HG03108 (cell line): ENCODE results near the gene GNA15.
"Not testable (repeated sequence)": the region's sequence is repeated elsewhere in the genome, so short reads cannot be mapped to it uniquely, and the experiment has no call there.

Source experiments
- ATAC-seq: cut with Tn5 transposase; IDR thresholded peaks from one replicate; pipeline ENCODE4 v1.9.1; 2021; ENCODE audit warnings: moderate library complexity; ENCODE audit not compliant: unreplicated experiment

The GNA15 gene

GRCh38 chr19:3189702-3190469 is 54.1 kb downstream of the GNA15 start:
- ATAC-seq = no peak

DNA sequence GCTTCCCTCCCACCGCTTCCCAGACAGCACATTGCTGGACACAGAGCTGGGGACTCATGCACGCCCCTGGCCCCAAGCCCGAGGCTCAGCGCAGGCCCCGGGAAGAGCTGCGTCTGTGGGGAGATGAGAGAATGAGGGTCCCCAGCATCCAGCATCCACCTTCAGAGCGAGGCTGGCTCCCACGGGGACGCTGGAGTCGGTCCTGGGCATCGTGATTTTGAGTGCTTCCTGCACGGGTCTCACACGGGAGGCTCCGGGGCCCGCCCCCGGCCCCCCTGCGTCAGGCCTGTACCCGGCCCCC is 54.6 kb downstream of the GNA15 start:
- ATAC-seq = no peak

- ATAC-seq = no peak
Measured at GRCh38 chr19:3190921-3191805, 55.3 kb downstream of the GNA15 start.

DNA sequence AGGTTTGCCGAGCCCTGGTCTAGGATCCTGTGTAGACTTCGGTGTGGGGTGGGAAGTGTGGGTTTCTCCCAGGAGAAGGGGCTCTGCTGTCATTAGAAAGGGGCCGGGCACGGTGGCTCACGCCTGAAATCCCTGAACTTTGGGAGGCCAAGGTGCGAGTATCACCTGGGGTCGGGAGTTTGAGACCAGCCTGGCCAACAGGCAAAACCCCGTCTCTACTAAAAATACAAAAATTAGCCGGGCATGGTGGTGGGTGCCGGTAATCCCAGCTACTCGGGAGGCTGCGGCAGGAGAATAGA is 55.9 kb downstream of the GNA15 start:
- ATAC-seq = not testable (repeated sequence)

- ATAC-seq = no peak
Measured at GRCh38 chr19:3192228-3192635, 56.4 kb downstream of the GNA15 start.

- ATAC-seq = no peak
Measured at GRCh38 chr19:3192684-3193083, 56.9 kb downstream of the GNA15 start.

DNA sequence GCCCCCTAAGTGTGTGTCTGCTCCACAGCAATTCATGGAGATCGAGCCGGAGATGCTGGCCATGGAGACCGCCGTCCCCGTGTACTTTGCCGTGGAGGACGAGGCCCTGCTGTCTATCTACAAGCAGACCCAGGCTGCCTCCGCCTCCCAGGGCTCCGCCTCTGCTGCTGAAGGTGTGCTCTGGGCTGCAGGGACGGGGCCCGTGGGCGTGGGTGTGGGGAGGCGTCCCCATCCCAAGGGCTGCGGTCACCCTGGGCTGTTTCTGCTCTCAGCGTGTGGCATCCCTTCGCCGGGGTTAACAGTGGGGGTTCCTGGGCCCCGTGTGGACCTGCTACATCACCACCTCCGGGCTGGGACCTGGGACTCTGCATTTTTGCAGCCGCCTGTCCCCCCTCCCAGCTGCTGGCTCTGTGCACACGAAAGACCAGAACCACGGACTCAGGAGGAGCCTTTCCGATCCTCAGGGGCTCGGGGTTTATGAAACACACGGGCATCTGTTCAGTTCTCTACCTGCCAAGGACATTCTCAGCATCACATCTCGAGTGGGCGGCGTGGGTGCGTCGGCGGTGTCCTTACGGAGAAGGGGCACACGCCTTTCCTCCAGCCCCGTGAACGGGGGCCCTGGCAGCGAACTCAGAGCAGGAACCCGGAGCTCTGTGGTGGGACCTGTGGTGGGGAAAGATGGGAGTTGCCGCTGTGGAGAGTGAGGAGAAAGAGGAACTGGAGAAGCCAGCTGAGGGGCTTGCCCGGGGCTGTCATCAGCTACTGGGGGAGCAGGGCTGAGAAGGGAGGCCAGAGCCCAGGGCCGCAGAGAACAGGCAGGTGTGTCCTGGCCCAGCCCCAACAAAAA is 57.6 kb downstream of the GNA15 start:
- no peak for ATAC-seq

GRCh38 chr19:3194106-3195087 is 58.6 kb downstream of the GNA15 start:
- ATAC-seq = no peak

- no peak for ATAC-seq
Measured at GRCh38 chr19:3196064-3196932, 60.5 kb downstream of the GNA15 start.

DNA sequence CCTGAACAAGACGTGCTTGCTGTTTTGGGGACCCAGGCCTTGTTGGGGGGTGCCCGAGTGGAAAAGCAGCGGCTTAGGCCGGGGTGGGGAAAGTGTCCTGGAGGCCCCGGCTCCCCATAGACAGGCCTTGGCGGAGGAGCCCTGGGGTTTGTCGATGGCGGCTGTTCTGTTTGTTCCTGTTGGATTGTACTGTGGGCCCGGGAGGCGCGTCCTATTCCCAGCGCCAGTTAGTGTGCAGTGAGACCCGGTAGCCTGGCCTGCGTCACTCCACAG is 61.0 kb downstream of the GNA15 start:
- no peak for ATAC-seq

- ATAC-seq = no peak
Measured at GRCh38 chr19:3198901-3199700, 63.3 kb downstream of the GNA15 start.

DNA sequence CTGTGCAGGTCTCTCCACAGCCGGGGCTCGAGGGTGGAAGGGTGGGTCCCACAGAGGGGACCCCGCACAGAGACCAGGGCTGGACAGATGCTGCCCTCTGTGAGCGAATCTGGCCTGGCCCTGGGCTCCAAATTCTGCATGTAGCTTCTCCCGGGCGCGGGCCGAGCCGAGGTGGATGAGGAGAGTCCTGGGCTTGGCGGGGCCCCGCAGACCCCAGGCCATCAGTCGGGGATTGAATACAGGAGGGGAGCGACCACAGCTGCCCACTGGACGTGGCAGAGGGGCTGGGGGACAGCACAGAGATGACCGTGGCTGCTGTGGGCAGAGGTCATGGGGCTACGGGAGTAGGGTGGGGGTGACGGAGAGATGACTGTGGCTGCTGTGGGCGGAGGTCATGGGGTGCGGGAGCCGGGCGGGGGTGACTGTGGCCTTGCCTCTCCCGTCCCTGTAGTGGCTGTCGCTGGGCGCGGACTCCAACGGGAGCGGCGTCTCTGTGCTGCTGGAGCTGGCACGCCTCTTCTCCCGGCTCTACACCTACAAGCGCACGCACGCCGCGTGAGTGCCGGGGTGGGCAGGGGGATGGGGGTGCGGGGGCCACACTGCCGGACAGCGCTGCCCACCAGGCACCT is 65.4 kb downstream of the GNA15 start:
- no peak for ATAC-seq

GRCh38 chr19:3201911-3202310 is 66.1 kb downstream of the GNA15 start:
- no peak for ATAC-seq

- no peak for ATAC-seq
Measured at GRCh38 chr19:3202346-3202745, 66.5 kb downstream of the GNA15 start.

- ATAC-seq = not testable (repeated sequence)
Measured at GRCh38 chr19:3202895-3203294, 67.1 kb downstream of the GNA15 start.

DNA sequence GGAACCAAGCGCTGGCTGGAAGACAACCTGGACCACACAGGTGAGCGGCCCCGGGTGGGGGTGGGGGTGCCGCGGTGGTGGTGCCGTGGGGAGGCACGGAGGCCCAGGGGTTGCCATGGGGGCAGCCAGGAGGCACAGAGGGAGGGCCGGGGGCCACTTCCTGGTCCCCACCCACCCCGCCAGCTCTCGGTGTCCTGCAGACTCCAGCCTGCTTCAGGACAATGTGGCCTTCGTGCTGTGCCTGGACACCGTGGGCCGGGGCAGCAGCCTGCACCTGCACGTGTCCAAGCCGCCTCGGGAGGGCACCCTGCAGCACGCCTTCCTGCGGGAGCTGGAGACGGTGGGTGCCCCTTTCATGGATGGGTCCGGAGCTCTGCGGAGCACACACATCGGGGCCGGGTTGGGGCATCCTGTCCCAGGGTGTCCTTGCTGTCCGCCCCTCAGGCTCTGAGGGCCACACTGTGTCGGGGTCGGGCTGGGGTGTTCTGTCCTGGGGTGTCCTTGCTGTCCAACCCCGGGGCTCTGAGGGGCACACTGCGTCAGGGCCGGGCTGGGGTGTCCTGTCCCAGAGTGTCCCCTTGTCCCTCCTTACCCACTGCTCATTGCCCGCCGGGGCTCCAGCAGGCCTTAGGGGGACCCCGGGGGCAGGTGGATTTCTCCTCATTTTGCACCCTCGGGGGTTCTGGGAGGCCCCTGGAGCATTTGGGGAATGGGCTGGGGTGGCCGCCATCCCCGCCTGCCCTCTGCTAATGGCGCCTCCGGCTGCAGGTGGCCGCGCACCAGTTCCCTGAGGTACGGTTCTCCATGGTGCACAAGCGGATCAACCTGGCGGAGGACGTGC is 68.2 kb downstream of the GNA15 start:
- ATAC-seq = no peak

- no peak for ATAC-seq
Measured at GRCh38 chr19:3204646-3205275, 68.9 kb downstream of the GNA15 start.
